HG02981 (cell line): ENCODE results near the gene ZNF569.
"Not testable (repeated sequence)": the region's sequence is repeated elsewhere in the genome, so short reads cannot be mapped to it uniquely, and the experiment has no call there.

ENCODE experiments used
- ATAC-seq: cut with Tn5 transposase; IDR thresholded peaks from one replicate; pipeline ENCODE4 v1.9.1; 2021; ENCODE audit warnings: mild to moderate bottlenecking, moderate library complexity; ENCODE audit not compliant: unreplicated experiment

Gene ZNF569

DNA sequence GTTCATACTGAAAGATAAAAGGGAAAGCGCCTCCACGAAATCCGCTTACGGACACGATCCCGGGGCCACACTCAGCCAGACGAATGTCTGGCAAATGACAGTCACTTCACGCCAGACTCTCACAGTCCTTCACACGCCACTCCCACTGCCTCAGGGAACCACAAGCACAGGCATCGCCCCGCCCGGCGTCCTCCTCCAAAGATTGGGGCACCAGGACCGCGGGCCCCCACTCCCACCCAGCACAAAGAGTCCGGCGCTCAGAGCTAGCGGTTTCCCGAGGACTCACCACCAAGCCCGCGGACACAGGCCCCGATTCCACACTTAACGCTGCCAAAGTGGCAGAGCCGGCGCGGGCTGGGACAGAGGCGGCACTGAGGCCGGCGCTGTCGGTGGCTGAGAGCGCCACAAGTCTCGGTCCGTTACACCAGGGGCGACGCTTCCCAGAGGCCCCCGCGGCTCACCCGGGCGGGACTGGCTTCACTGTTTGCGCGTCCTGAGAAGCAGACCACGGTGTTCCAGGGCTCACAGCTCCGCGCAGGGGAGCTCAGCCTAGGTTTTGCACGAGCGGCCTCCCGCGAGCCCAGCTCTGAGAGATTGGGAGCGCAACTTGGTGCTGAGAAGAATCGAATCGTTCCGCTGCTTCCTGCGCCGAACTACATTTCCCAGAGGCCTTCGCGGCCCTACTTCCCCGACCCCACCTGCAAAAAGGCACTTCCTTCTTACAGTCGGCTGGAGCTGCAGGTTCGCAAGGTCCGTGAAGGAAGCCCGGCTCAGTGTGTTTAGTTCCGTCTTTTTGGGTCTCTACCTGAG, at the start of gene ZNF569:
ZNF569 (minus strand) TSS at position 647 of the 810 bp plus-strand sequence. CDS start 22,523 bp downstream, outside the sequence.
- ATAC-seq, result peak; percentile 51

DNA sequence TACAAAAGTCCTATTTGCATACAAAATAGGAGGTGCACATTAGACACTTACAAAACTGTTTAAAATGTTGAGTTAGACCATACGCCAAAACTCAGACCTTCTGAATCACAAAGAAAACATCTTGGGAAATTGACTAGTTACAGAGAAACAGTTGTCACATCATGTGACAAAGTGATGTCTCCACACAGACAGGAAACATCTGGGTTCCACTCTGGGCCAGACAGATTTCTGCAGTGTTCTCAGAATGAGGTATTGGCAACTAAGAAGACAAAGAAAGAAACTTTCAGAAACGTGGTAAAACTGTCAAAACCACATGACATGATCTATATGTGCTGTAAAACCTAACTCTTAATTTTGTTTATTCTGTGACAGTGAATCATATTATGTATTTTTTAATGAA, 46.2 kb upstream of the ZNF569 start:
- ATAC-seq, result no peak

DNA sequence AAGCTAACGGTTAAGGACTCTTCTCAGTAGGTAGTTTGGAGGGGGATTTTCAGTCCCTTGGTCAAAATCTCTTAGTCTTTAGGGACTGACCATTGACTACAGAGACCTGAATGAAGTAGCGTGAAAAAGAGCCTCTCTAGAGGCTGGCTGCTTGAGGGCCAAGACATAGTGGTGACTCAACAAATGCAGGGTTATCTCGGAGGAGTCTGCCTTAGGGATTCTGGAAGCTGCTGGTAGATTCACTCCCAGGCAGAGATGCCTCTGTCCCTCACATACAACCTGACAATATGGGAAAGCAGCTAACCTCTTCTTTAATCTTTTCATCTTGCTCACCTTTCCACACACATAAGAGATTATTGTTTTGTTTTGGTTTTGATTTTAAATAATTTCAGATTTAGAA, 44.6 kb upstream of the ZNF569 start:
- no peak for ATAC-seq

DNA sequence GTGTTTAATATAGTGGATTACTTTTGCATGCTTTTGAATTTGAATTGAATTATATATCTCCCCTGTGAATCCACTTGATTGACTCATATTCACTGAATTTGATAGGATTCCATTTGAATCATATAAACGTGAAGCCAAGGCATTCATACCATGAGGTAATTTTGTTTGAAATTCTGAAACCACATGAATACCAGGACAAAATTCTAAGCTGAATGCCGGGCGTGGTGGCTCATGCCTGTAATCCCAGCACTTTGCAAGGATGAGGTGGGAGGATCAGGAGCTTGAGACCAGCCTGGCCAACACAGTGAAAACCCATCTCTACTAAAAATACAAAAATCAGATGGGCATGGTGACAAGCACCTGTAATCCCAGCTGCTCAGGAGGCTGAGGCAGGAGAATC, 43.9 kb upstream of the ZNF569 start:
- ATAC-seq, result no peak

DNA sequence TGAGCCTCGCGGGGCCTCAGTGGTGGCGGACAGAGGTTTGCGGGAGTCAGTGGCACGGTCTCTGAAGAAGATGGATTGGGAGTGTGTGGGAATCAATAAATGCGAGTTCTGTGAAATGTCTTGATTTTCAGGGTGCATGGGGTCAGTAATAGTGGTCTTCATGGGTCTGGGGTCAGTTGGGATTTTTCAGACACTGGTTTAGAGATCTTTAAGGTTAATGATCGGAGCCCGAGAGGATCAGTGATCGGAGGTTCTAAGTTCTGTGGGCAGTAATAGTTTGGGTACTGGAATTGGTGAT, 39.9 kb upstream of the ZNF569 start:
- ATAC-seq, result no peak

DNA sequence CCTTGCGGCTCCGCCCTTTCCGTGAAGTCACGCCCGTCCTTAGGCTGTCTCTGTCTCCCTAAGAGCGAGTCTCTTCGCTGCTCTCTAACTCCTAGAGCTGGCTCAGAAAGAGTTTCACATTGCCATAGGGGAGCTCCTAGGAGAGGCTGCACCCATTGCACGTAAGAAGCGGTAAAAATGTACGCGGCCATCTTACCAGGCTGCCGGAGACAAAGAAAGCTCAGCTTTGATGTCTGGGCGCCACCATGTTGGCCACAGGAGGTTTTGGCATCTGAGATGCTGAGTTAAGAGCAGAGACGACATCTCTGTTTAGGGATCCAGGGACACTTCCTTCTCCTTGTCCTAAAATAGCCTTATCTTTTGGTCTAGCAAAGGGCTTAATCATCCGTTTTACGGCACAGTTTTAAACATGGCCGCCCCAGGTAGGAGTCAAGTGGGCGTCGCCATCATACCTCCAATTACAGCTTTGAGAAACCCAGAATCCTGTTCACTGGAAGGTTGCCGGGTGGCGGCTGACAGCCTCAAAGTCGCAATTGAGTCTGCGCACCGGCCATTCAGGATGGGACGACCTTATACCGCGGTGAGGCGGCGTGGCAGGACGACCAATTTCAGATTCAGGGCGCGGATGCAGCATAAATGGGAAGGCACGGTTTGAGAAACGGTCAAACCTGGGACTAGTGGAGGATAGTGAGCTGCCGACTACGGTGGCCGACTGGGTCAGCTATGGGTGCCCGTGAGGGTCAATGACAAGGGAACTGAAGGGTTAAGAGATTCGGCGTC, 39.3 kb upstream of the ZNF569 start, which contains the start of gene ZNF793:
ZNF793 (plus strand) TSS at position 553 of the 780 bp plus-strand sequence. CDS start 16,501 bp downstream, outside the sequence.
- no peak for ATAC-seq

- no peak for ATAC-seq
Measured at GRCh38 chr19:37505958-37506386, 38.7 kb upstream of the ZNF569 start.

GRCh38 chr19:37492213-37492612, 25.0 kb upstream of the ZNF569 start:
- no peak for ATAC-seq

- ATAC-seq, result no peak
Measured at GRCh38 chr19:37484406-37485168, 17.3 kb upstream of the ZNF569 start.

DNA sequence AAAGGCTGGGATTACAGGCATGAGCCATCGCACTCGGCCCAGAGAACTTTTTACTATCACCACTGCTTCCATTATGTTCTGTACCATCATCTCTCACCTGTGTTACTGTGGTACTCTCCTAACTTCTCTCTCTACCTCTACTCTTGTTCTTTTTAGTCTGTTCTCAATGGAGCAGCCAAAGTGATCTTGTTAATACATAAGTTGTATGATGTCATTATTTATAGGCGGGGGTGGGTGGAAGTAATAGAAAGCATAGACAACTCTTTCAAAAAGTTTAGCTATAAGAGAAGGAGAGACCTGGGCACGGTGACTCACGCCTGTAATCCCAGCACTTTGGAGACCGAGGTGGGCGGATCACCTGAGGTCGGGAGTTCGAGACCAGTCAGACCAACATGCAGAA, 4.9 kb upstream of the ZNF569 start:
- ATAC-seq, result no peak

DNA sequence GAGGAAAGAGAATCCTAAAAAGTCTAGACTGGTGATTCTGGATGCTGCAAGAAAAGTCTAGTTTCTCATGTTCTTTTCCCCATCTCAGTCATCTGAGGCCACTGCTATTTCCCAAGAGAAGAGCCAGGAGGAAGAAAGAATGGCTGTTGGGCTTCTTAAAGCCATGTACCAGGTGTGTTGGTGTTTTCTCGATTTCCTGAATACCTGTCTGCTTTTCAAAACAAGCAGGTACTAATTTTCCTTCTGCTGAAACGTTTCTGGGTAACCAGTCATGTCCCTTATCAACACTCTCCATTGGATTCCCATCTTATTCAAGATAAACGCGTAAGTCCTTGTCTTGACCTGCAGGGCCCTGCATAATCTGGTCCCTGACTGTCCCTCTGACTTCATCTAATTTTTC, 3.0 kb upstream of the ZNF569 start:
- ATAC-seq, result no peak

DNA sequence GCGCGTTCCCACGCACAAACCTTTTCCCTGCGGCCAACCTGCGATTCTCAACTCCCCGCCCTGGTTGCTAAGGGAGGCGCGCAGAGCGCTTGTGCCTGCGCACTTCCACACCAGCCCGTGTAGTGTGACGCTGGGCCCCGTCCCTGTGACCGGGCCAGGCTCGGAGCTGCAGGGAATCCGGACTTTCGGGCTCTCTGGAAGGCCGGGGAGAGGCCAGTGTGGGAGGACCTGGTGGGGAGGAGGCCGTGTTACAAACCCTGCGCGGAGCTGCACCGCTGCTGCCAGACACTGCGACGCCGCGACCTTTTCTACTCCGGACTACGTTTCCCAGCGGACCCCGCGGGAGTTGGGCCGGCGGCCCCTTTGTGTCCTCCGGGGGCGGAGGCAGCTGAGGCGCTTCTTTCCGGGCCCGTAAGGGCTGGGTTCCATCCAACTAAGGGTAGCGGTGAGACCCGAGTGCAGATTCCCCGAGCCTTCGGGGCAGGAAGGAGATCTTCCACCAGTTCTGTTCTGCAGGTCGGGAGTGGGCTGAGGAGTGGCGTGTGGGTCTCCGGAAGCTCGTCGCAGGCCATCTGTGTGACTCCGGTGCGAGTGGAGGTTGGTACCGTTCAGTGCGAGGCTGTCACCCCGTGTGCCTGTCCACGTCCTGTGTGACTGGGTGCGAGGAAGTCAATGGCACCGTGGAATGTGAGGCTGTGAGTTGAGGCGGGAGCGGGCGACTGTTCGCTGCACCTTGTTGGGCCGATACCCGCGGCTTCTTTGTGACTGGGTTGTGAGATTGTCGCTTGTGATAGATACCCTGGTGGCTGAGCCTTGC, 1.9 kb upstream of the ZNF569 start, which contains the start of gene ZNF570:
ZNF570 (plus strand) TSS at position 396 of the 817 bp plus-strand sequence. CDS start 999 bp downstream, outside the sequence.
- ATAC-seq, result peak; percentile 57

GRCh38 chr19:37467608-37468090, 405 bp upstream of the ZNF569 start:
- no peak for ATAC-seq

- ATAC-seq, result no peak
Measured at GRCh38 chr19:37466277-37466797, 907 bp downstream of the ZNF569 start.

- no peak for ATAC-seq
Measured at GRCh38 chr19:37452500-37453245, 14.6 kb downstream of the ZNF569 start.

GRCh38 chr19:37413313-37414084, 53.7 kb downstream of the ZNF569 start:
- no peak for ATAC-seq

DNA sequence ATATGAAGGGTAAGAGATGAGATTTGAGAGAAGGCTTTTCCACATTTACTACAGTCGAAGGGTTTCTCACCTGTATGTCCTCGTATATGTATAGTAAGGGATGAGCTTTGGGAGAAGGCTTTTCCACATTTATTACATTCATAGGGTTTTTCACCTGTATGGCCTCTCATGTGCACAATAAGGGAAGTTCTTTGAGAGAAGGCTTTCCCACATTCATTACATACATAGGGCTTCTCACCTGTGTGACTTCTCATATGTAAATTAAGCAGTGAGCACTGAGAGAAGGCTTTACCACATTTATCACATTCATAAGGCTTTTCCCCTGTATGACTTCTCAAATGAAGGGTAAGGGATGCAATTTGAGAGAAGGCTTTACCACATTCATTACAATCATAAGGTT, 54.5 kb downstream of the ZNF569 start:
- no peak for ATAC-seq

DNA sequence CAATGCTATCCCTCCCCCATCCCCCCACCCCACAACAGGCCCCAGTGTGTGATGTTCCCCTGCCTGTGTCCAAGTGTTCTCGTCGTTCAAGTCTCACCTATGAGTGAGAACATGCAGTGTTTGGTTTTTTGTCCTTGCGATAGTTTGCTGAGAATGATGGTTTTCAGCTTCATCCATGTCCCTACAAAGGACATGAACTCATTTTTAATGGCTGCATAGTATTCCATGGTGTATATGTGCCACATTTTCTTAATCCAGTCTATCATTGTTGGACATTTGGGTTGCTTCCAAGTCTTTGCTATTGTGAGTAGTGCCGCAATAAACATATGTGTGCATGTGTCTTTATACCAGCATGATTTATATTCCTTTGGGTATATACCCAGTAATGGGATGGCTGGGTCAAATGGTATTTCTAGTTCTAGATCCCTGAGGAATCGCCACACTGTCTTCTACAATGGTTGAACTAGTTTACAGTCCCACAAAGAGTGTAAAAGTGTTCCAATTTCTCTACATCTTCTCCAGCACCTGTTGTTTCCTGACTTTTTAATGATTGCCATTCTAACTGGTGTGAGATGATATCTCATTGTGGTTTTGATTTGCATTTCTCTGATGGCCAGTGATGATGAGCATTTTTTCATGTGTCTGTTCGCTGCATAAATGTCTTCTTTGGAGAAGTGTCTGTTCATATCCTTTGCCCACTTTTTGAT, 61.0 kb downstream of the ZNF569 start:
- ATAC-seq, result not testable (repeated sequence)
